OCI-LY3 (cell line): ENCODE results near the gene PICK1.

ENCODE experiments used
- H2AFZ ChIP-seq: fragments of 200-600, 300-600 bp; shearing (Covaris generic); 2 replicates; pipeline ENCODE4 v1.6.0; 2014; ENCODE audit warnings: antibody characterized with exemption, low read depth, low read length
- H3K27ac ChIP-seq: fragments of 200-600, 300-600 bp; sonication (generic); 2 replicates; pipeline ENCODE4 v1.5.1; 2014; ENCODE audit warnings: mild to moderate bottlenecking, low read length, moderate library complexity, mixed read lengths
- H3K27me3 ChIP-seq: fragments of 200-600, 300-600 bp; sonication (generic); 2 replicates; pipeline ENCODE4 v1.6.1; 2014; ENCODE audit warnings: low read depth, low read length, mixed read lengths
- H3K36me3 ChIP-seq: fragments of 200-600, 300-600 bp; sonication (generic); replicated peaks from 2 replicates; pipeline ENCODE3; 2014; ENCODE audit warnings: low read depth, low read length, mixed read lengths
- H3K4me1 ChIP-seq: fragments of 300-600, 200-600 bp; sonication (generic); 2 replicates; pipeline ENCODE4 v1.6.1; 2014; ENCODE audit warnings: low read length, mixed read lengths
- H3K4me2 ChIP-seq: fragments of 200-600, 300-600 bp; sonication (generic); 2 replicates; pipeline ENCODE4 v1.6.1; 2014; ENCODE audit warnings: low read length, mixed read lengths
- H3K4me3 ChIP-seq: fragments of 300-600, 200-600 bp; sonication (generic); 2 replicates; pipeline ENCODE4 v1.5.1; 2014; ENCODE audit warnings: antibody characterized with exemption, mild to moderate bottlenecking, low read length, moderate library complexity
- H3K79me2 ChIP-seq: fragments of 300-600, 200-600 bp; shearing (Covaris generic); 2 replicates; pipeline ENCODE4 v1.6.1; 2014; ENCODE audit warnings: mild to moderate bottlenecking, low read length, mixed read lengths
- H3K9ac ChIP-seq: fragments of 300-600, 200-600 bp; shearing (Covaris generic); 2 replicates; pipeline ENCODE4 v1.6.0; 2014; ENCODE audit warnings: mild to moderate bottlenecking, low read length, moderate library complexity
- H3K9me3 ChIP-seq: fragments of 200-600, 300-600 bp; shearing (Covaris generic); 2 replicates; pipeline ENCODE4 v1.6.1; 2014; ENCODE audit warnings: low read length, mixed read lengths; ENCODE audit not compliant: insufficient read depth
- H4K20me1 ChIP-seq: fragments of 200-600, 300-600 bp; sonication (generic); 2 replicates; pipeline ENCODE4 v1.6.1; 2016; ENCODE audit warnings: low read length, mixed read lengths; ENCODE audit not compliant: insufficient read depth
- CTCF ChIP-seq: fragments of 200-600, 300-600 bp; sonication (generic); IDR thresholded peaks from 2 replicates; pipeline ENCODE4 v1.5.1; 2014; ENCODE audit warnings: antibody characterized with exemption, low read length, low read depth
- EZH2phosphoT487 ChIP-seq: fragments of 200-600 bp; shearing (Covaris generic); IDR thresholded peaks from 2 replicates; pipeline ENCODE4 v1.6.1; 2018; ENCODE audit warnings: antibody characterized with exemption, mixed run types, low read depth

PICK1 gene

GRCh38 chr22:38038426-38038825 lies 18.8 kb upstream of the PICK1 start:
- H3K36me3 ChIP-seq, result no peaks in the 10 kb centered on the region
- H3K4me3 ChIP-seq, result no peak overlapping the region
- no peak overlapping the region for H2AFZ ChIP-seq
- no peaks in the 10 kb centered on the region for H3K9me3 ChIP-seq
- TF ChIP-seq CTCF, result no peak
- TF ChIP-seq EZH2phosphoT487, result no peak
- H3K9ac ChIP-seq, result no peak overlapping the region
- H3K4me2 ChIP-seq, result no peak overlapping the region
- no peaks in the 10 kb centered on the region for H3K79me2 ChIP-seq
- peaks cover 22% of the 10 kb centered on the region for H3K4me1 ChIP-seq
- no peaks in the 10 kb centered on the region for H4K20me1 ChIP-seq
- no peaks in the 10 kb centered on the region for H3K27me3 ChIP-seq
- H3K27ac ChIP-seq, result no peak overlapping the region

- Histone ChIP-seq H4K20me1 (no peaks in the 10 kb centered on the region), H3K4me3 (no peak overlapping the region), H3K79me2 (no peaks in the 10 kb centered on the region), H3K4me1 (peaks cover 19% of the 10 kb centered on the region), H3K27ac (no peak overlapping the region), H3K36me3 (no peaks in the 10 kb centered on the region), H3K9me3 (no peaks in the 10 kb centered on the region), H2AFZ (no peak overlapping the region), H3K27me3 (no peaks in the 10 kb centered on the region), H3K9ac (no peak overlapping the region), H3K4me2 (no peak overlapping the region)
- TF ChIP-seq CTCF (no peak), EZH2phosphoT487 (no peak)
Measured at GRCh38 chr22:38038890-38039812, 18.1 kb upstream of the PICK1 start.

GRCh38 chr22:38040953-38041759 lies 16.0 kb upstream of the PICK1 start:
- Histone ChIP-seq H3K79me2 (no peaks in the 10 kb centered on the region), H3K9ac (no peak overlapping the region), H4K20me1 (no peaks in the 10 kb centered on the region), H3K4me1 (0 out of 2 replicates have a peak, but pooled peaks cover 2% of the 10 kb centered on the region), H3K9me3 (no peaks in the 10 kb centered on the region), H3K4me3 (no peak overlapping the region), H3K36me3 (no peaks in the 10 kb centered on the region), H3K4me2 (no peak overlapping the region), H2AFZ (no peak overlapping the region), H3K27me3 (no peaks in the 10 kb centered on the region), H3K27ac (no peak overlapping the region)
- TF ChIP-seq EZH2phosphoT487 (no peak), CTCF (no peak)
